ENCODE measurements around the gene HNRNPC. TPM values are rescaled to one million over a fixed set of nuclear protein-coding genes. Genes with fewer than 3 reads are reported as not detected.
"Not testable (repeated sequence)": the region's sequence is repeated elsewhere in the genome, so short reads cannot be mapped to it uniquely, and the experiment has no call there.

Gene HNRNPC
- total and polyA plus RNA-seq, 2 experiments from 2014 or later, result 584 to 674 TPM

DNA sequence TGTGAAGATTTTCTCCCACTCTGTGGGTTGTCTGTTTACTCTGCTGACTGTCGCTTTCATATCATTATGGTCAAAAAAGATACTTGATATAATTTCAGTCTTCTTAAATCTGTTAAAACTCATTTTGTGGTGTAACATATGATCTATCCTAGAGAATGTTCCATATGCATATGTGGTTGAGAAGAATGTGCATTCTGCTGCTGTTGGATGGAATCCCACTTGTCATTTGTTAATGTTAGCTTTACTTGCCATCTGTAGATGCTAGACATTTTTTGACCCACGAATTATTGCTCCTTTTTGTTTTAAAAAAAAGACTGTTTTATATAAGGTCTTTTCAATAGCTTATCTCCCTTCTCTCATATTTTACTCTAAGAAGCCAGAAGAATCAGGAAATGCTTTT is 87.1 kb downstream of the HNRNPC start:
- Histone ChIP-seq H3F3A (ENCODE audit: insufficient read depth) (no peaks in the 10 kb centered on the region), H3K79me2 (ENCODE audit: insufficient read depth) (no peaks in the 10 kb centered on the region), H3K27me3 (replicated peaks; ENCODE audit: insufficient read depth) (peaks cover 14% of the 10 kb centered on the region), H3K4me1 (ENCODE audit: insufficient read depth) (peaks cover 3% of the 10 kb centered on the region; the same call in 1 of the 2 replicates), H3K36me3 (ENCODE audit: low read depth) (no peaks in the 10 kb centered on the region), H3K27ac (no peak overlapping the region), H3K9ac (no peak overlapping the region), H3K4me2 (ENCODE audit: unreplicated experiment) (no peak overlapping the region), H2AFZ (no peak overlapping the region), H4K20me1 (ENCODE audit: insufficient read depth) (no peaks in the 10 kb centered on the region), H3K4me3 (no peak overlapping the region), H3K9me2 (ENCODE audit: insufficient read depth) (no peaks in the 10 kb centered on the region), H3K9me3 (ENCODE audit: low read depth) (no peaks in the 10 kb centered on the region)
- TF ChIP-seq EZH2 (IDR thresholded peaks at IDR 0.05; ENCODE audit: insufficient read depth, poor library complexity, severe bottlenecking), result no peak
- TF ChIP-seq EZH2phosphoT487 (IDR thresholded peaks at IDR 0.05; ENCODE audit: insufficient read depth, low read depth), result no peak
- in situ Hi-C loops (cut with MboI), result no loop called here
- no peak for DNase-seq
- WGBS, 2 experiments (ENCODE audit: low coverage in 1 of 2, low lambda C conversion rate in 2 of 2, missing lambda C conversion rate in 2 of 2), result 3 to 8% methylated on average over 2 of the region's 2 CpGs

DNA sequence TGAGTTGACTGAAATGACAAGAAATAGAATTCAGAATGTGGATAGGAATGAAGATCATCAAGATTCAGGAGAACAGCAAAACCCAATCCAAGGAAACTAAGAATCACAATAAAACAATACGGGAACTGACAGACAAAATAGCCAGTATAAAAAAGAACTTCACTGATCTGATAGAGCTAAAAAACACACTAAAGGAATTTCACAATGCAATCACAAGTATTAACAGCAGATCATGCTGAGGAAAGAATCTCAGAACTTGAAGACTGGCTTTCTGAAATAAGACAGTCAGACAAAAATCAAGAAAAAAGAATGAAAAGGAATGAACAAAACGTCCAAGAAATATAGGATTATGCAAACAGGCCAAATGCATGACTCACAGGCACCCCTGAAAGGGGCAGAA is 98.1 kb downstream of the HNRNPC start:
- no peaks in the 10 kb centered on the region for H3K4me1 ChIP-seq (ENCODE audit: insufficient read depth)
- no peak overlapping the region for H3K27ac ChIP-seq
- DNase-seq, result no peak
- H3K79me2 ChIP-seq (ENCODE audit: insufficient read depth), result no peaks in the 10 kb centered on the region
- in situ Hi-C loops (cut with MboI), result no loop called here
- TF ChIP-seq EZH2phosphoT487 (IDR thresholded peaks at IDR 0.05; ENCODE audit: insufficient read depth, low read depth), result no peak
- TF ChIP-seq EZH2 (IDR thresholded peaks at IDR 0.05; ENCODE audit: insufficient read depth, poor library complexity, severe bottlenecking), result no peak
- H3K9me2 ChIP-seq (ENCODE audit: insufficient read depth), result no peaks in the 10 kb centered on the region
- H3K4me3 ChIP-seq, result no peak overlapping the region
- 23 to 34% methylated on average over 2 of the region's 2 CpGs for WGBS, 2 experiments (ENCODE audit: low coverage in 1 of 2, low lambda C conversion rate in 2 of 2, missing lambda C conversion rate in 2 of 2)
- no peaks in the 10 kb centered on the region for H3F3A ChIP-seq (ENCODE audit: insufficient read depth)
- no peak overlapping the region for H3K4me2 ChIP-seq (ENCODE audit: unreplicated experiment)
- peaks cover 8% of the 10 kb centered on the region for H3K27me3 ChIP-seq (replicated peaks; ENCODE audit: insufficient read depth)
- no peaks in the 10 kb centered on the region for H3K36me3 ChIP-seq (ENCODE audit: low read depth)
- H3K9me3 ChIP-seq (ENCODE audit: low read depth), result no peaks in the 10 kb centered on the region
- H2AFZ ChIP-seq, result no peak overlapping the region
- H4K20me1 ChIP-seq (ENCODE audit: insufficient read depth), result no peaks in the 10 kb centered on the region
- H3K9ac ChIP-seq, result no peak overlapping the region

DNA sequence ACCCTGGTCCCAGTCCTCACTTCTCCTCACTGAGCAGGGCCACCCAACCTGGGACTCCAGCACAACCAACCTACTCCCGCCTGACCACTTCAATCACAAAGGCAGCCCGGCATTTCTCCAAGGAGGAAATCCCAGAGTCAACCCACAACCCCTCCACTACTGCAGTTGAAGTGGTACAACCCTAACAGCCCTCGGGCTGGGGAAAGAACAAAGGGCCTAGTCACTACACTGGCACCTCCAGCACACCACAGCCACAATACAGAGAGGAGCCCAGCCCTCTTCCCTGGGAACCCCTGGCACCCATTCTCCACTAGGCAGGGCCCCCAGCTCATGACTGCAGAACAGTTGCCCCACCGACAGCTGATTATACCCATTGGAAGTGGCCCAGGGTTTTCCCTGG is 99.7 kb downstream of the HNRNPC start:
- Histone ChIP-seq H3K36me3 (ENCODE audit: low read depth) (no peaks in the 10 kb centered on the region), H3K9me3 (ENCODE audit: low read depth) (no peaks in the 10 kb centered on the region), H3F3A (ENCODE audit: insufficient read depth) (no peaks in the 10 kb centered on the region), H3K9me2 (ENCODE audit: insufficient read depth) (no peaks in the 10 kb centered on the region), H3K9ac (no peak overlapping the region), H2AFZ (no peak overlapping the region), H3K4me1 (ENCODE audit: insufficient read depth) (no peaks in the 10 kb centered on the region), H3K27ac (no peak overlapping the region), H3K4me3 (no peak overlapping the region), H3K79me2 (ENCODE audit: insufficient read depth) (no peaks in the 10 kb centered on the region), H3K27me3 (replicated peaks; ENCODE audit: insufficient read depth) (peaks cover 11% of the 10 kb centered on the region), H3K4me2 (ENCODE audit: unreplicated experiment) (no peak overlapping the region), H4K20me1 (ENCODE audit: insufficient read depth) (no peaks in the 10 kb centered on the region)
- TF ChIP-seq EZH2 (IDR thresholded peaks at IDR 0.05; ENCODE audit: insufficient read depth, poor library complexity, severe bottlenecking) (no peak), EZH2phosphoT487 (IDR thresholded peaks at IDR 0.05; ENCODE audit: insufficient read depth, low read depth) (no peak)
- no peak for DNase-seq
- WGBS, 2 experiments (ENCODE audit: low coverage in 1 of 2, low lambda C conversion rate in 2 of 2, missing lambda C conversion rate in 2 of 2), result 35 to 55% methylated on average over 4 of the region's 4 CpGs
- in situ Hi-C loops (cut with MboI), result no loop called here

DNA sequence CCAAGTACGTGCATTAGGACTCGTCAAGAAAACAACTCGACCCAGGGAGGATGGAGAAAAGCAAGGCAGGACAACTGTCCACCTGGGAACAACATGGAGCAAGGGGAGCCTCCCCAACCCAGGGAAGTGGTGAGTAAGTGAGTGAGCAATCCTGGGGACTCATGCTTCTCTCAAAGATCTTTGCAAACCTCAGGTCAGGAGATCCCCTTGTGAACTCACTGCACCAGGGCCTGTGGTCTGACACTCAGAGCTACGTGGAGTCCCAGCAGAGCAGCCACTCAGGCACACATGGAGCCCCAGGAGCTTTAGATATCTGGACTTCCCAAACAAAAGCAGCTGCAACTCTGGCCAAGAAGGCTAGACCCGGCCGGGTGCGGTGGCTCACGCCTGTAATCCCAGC is 101.2 kb downstream of the HNRNPC start:
- DNase-seq, result peak; percentile 44

DNA sequence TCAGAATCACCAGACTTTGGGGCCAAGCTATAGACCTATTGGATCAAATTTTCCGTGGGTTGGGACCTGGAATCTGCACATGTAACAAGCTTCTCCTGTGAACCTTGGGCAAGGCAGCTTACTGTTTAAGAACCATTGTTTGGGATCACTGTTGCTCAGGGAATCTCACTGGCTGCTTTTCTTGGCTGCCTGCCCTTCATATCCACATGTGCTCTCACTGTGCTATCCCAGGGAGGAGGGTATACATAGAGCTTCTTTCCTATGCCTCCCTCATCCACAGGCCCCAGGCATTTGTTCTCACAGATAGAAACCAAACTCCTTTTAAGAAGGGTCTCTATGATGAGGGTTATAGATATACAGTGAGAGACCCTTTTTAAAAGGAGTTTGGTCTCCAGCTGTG is 103.6 kb downstream of the HNRNPC start:
- H3K79me2 ChIP-seq (ENCODE audit: insufficient read depth); H3K9me3 ChIP-seq (ENCODE audit: low read depth); H3F3A ChIP-seq (ENCODE audit: insufficient read depth); H3K36me3 ChIP-seq (ENCODE audit: low read depth); in situ Hi-C loops (cut with MboI); H3K9ac ChIP-seq; H4K20me1 ChIP-seq (ENCODE audit: insufficient read depth); H3K4me2 ChIP-seq (ENCODE audit: unreplicated experiment); DNase-seq; H3K27ac ChIP-seq; H2AFZ ChIP-seq; H3K4me3 ChIP-seq; H3K4me1 ChIP-seq (ENCODE audit: insufficient read depth); H3K9me2 ChIP-seq (ENCODE audit: insufficient read depth): not testable (repeated sequence)
- WGBS, 2 experiments (ENCODE audit: low coverage in 1 of 2, low lambda C conversion rate in 2 of 2, missing lambda C conversion rate in 2 of 2), result 0% methylated on average over 1 of the region's 1 CpG
- H3K27me3 ChIP-seq (replicated peaks; ENCODE audit: insufficient read depth), result peaks cover 20% of the 10 kb centered on the region

More for the DNA sequence above, 101.2 kb downstream of the HNRNPC start:
- 62 to 65% methylated on average over 8 of the region's 8 CpGs for WGBS, 2 experiments (ENCODE audit: low coverage in 1 of 2, low lambda C conversion rate in 2 of 2, missing lambda C conversion rate in 2 of 2)
- Histone ChIP-seq H3K79me2 (ENCODE audit: insufficient read depth) (no peaks in the 10 kb centered on the region), H3K27me3 (replicated peaks; ENCODE audit: insufficient read depth) (peaks cover 3% of the 10 kb centered on the region), H3F3A (ENCODE audit: insufficient read depth) (no peaks in the 10 kb centered on the region), H3K4me3 (no peak overlapping the region), H2AFZ (no peak overlapping the region), H3K4me2 (ENCODE audit: unreplicated experiment) (no peak overlapping the region), H3K9me3 (ENCODE audit: low read depth) (no peaks in the 10 kb centered on the region), H3K9ac (no peak overlapping the region), H3K36me3 (ENCODE audit: low read depth) (no peaks in the 10 kb centered on the region), H3K27ac (no peak overlapping the region), H3K4me1 (ENCODE audit: insufficient read depth) (no peaks in the 10 kb centered on the region), H3K9me2 (ENCODE audit: insufficient read depth) (no peaks in the 10 kb centered on the region), H4K20me1 (ENCODE audit: insufficient read depth) (no peaks in the 10 kb centered on the region)
- TF ChIP-seq EZH2 (IDR thresholded peaks at IDR 0.05; ENCODE audit: insufficient read depth, poor library complexity, severe bottlenecking) (no peak), EZH2phosphoT487 (IDR thresholded peaks at IDR 0.05; ENCODE audit: insufficient read depth, low read depth) (no peak)
- in situ Hi-C loops (cut with MboI), result no loop called here

DNA sequence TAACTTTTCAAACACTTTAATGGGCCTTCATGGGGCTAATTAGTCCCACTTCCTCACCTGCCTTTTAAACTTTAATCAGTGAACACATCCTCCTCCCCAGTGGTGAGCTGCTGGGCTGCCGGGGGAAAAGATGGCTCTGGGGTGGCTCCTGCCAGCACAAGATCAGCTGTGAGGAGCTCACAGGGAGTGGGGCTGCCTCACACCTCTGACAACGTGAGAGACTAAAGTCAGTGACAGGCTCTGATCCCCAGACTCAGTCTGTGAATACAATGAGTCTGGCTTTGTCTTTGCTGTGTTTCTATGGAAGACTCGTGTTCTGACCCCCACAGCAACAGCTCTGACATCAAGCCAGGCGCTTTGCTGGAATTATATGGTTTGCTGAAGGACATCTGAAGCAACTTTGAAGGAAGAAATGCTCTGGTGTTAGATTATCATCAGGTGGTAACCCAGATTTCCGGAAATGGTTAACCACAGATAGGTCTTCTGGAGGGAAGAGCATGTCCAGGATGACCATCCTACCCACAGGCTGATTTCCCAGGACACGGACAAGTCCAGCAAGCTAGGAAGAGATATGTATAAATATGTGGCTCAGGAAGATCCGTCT is 104.1 kb downstream of the HNRNPC start:
- in situ Hi-C loops (cut with MboI); H3K36me3 ChIP-seq (ENCODE audit: low read depth); H3K9ac ChIP-seq; H3K4me3 ChIP-seq; H3K4me2 ChIP-seq (ENCODE audit: unreplicated experiment); H3K27ac ChIP-seq; H2AFZ ChIP-seq; H4K20me1 ChIP-seq (ENCODE audit: insufficient read depth); H3F3A ChIP-seq (ENCODE audit: insufficient read depth); H3K79me2 ChIP-seq (ENCODE audit: insufficient read depth); DNase-seq; H3K9me3 ChIP-seq (ENCODE audit: low read depth); H3K9me2 ChIP-seq (ENCODE audit: insufficient read depth); H3K4me1 ChIP-seq (ENCODE audit: insufficient read depth): not testable (repeated sequence)
- peaks cover 20% of the 10 kb centered on the region for H3K27me3 ChIP-seq (replicated peaks; ENCODE audit: insufficient read depth)
- 11 to 15% methylated on average over 7 of the region's 7 CpGs for WGBS, 2 experiments (ENCODE audit: low coverage in 1 of 2, low lambda C conversion rate in 2 of 2, missing lambda C conversion rate in 2 of 2)
